IPS-11a (cell line): ENCODE measurements around the gene OSCAR.

Experiments
- H3K4me3 ChIP-seq: one replicate; pipeline ENCODE4 v1.5.1; 2013; ENCODE audit warnings: low read depth, low read length, control low read depth

OSCAR gene

GRCh38 chr19:54095136-54095858 lies 5.3 kb downstream of the OSCAR start:
- H3K4me3 ChIP-seq, result peak overlapping the region; percentile 39

DNA sequence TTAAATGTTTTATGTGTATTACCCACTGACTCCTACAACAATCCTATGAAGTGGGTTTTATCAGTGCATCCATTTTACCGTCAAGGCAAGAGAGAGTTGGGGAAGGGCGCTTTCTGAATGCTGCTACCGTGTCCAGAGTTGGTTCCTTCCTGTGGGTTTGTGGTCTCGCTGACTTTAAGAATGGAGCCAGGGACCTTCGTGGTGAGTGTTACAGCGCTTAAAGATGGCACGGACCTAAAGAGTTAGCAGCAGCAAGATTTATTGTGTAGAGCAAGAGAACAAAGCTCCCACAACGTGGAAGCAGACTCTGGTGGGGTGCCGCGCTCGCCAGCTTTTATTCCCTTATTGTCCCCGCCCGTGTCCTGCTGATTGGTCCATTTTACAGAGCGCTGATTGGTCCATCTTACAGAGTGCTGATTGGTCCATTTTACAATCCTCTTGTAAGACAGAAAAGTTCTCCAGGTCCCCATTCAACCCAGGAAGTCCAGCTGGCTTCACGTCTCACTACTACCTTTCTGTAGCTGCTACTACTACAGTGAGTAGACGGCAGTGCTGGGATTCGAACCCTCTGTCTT lies 6.1 kb downstream of the OSCAR start:
- H3K4me3 ChIP-seq, result no peak overlapping the region

GRCh38 chr19:54084410-54084809 lies 16.2 kb downstream of the OSCAR start:
- no peak overlapping the region for H3K4me3 ChIP-seq

GRCh38 chr19:54081032-54081431 lies 19.6 kb downstream of the OSCAR start, which contains the start of gene TARM1:
TARM1 (minus strand) TSS chr19:54081365; CDS start chr19:54081340, 25 bp downstream.
- H3K4me3 ChIP-seq, result no peak within 1 kb of the TSS

- no peak overlapping the region for H3K4me3 ChIP-seq
These were observed 23.3 kb downstream of the OSCAR start for GRCh38 chr19:54077334-54077733.

- no peak overlapping the region for H3K4me3 ChIP-seq
These were observed 25.8 kb downstream of the OSCAR start for GRCh38 chr19:54074851-54075250.

- H3K4me3 ChIP-seq, result no peak overlapping the region
These were observed 26.8 kb downstream of the OSCAR start for GRCh38 chr19:54073829-54074228.

GRCh38 chr19:54069470-54069869 lies 31.1 kb downstream of the OSCAR start:
- H3K4me3 ChIP-seq, result no peak overlapping the region

- H3K4me3 ChIP-seq, result no peak within 1 kb of the TSS
These were observed 37.1 kb downstream of the OSCAR start, which contains the start of gene VSTM1 for GRCh38 chr19:54063350-54064116. VSTM1 (minus strand) TSS chr19:54063897; CDS start chr19:54063777, 120 bp downstream.

DNA sequence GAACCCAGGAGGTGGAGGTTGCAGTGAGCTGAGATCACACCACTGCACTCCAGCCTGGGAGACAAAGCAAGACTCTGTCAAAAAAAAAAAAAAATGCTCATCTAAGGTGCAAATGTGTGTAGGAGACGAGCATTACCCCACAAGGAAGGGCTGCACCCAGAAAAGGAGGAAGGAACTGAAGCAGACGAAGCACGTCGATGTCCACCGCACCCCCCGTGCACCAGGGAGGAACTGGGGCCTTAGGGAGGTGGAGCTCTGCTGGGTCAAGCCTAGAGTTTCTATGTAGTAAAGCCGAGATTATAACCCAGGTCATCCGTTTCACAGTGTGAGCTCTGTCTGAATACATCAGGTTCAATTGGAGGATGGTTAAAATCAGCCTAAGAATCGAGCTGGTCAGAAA lies 38.0 kb downstream of the OSCAR start:
- H3K4me3 ChIP-seq, result no peak overlapping the region

- H3K4me3 ChIP-seq, result no peak overlapping the region
These were observed 53.0 kb downstream of the OSCAR start for GRCh38 chr19:54047616-54048015.

DNA sequence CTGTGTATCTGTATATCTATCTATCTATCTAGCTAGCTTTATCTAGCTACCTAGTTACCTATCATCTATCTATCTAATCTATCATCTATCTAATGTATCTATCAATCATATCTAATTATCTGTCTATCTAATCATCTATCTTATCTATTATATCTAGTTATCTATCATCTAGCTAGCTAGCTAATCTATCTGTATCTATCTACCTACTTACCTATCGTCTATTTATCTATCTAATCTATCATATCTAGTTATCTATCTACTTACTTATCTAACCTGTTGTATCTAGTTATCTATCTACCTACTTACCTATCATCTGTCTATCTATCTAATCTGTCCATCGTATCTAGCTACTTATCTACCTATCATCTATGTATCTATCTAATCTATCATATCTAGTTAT lies 54.8 kb downstream of the OSCAR start:
- no peak overlapping the region for H3K4me3 ChIP-seq
